ENCODE measurements around the gene JKAMP.
"Not testable (repeated sequence)": the region's sequence is repeated elsewhere in the genome, so short reads cannot be mapped to it uniquely, and the experiment has no call there.

JKAMP gene

DNA sequence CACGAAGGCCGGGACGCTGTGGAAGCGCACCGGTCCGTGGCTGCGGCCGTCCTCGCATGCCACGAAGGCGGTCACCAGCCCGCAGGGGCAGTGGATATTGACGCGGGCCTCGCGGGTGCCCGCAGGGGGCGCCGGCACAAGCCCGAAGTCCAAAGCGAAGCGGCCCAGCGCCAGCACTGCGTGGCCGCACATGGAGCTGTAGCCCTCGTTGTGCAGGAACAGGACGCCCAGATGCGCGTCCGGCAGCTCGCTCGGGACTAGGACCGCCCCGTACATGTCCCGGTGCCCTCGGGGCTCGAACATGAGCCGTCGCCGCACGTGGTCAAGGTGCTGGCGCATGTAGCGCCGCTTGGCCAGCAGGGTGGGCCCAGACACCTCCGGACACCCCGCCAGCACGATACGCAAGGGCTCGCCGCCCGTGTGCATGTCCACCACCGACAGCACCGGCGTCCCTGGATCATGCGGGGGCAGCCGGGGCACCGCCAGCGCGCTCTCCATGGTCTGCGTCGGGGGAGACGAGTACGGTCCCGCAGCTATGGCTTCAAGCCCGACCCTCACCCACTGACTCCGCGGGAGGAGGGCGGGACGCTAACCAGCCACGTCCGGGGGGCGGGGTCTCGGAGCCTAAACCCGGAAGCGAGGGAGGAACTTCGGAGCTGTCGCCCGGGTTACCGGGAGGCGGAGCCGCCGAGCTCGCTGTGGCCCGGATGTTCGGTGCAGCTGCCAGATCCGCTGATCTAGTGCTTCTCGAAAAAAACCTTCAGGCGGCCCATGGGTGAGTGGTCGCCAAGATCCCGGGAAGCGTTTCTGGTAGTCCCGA is at the start of gene JKAMP, which contains the start of gene L3HYPDH:
Gene JKAMP (plus strand): TSS at position 699 of the 820 bp plus-strand sequence. CDS start 73 bp downstream, at position 772.
Gene L3HYPDH (minus strand): TSS at position 590 of the 820 bp plus-strand sequence. CDS start 92 bp downstream, at position 498.
- peak; percentile 96 for DNase-seq (ENCODE audit: low read depth in 2 of 2, low spot score in 1 of 2)

GRCh38 chr14:59435101-59435500 is 49.2 kb upstream of the JKAMP start:
- no peak for DNase-seq (ENCODE audit: low read depth in 2 of 2, low spot score in 1 of 2)

- no peak for DNase-seq (ENCODE audit: low read depth in 2 of 2, low spot score in 1 of 2)
Observed at GRCh38 chr14:59435987-59436386, 48.3 kb upstream of the JKAMP start.

DNA sequence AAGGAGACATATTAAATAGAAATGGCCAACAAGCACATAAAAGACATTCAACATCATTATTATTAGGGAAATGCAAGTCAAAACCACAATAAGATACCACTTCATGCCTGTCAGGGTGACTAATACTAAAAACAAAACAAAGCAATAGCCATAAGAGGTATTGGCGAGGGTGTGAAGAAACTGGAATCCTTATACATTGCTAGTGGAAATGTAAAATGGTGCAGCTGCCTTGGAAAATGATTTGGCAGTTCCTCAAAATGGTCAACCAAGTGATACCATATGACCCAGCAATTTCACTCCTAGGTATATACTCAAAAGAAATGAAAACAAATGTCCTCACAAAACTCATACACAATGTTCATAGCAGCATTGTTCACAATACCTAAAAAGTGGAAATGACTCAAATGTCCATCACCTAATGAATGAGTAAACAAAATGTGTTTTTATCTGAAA is 46.1 kb upstream of the JKAMP start:
- no peak for DNase-seq (ENCODE audit: low read depth in 2 of 2, low spot score in 1 of 2)

DNA sequence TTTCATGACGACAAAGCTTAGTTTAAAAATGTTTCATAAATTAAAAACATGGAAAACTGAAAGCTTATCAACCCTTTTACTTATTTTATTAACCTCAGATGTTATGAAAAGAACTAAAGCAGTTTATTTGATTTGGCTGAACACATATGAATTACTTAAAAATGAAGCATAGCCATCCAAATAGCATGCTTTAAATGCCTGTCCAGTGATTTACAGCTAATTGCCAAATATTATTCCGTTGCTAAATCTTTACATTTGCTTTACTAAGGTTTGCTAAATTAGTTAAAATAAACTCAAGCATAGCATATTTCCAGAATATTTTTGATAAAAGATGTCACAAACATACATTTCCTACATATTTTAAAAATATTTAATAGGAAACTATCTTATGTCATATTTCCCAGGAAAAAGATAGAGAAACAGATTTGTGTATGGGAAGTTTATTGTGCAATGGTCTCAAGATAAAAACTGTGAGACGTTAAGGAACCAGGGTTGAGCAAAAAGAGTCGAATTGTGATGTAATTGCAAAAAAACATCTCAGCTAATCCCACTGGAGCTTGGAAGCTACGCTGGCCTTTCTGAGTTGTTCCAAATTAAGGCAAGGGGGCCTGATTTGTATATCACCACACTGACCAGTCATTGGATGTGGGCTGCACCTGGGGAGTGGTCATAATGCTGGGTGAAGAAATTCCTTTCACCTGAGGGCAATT is 44.9 kb upstream of the JKAMP start:
- DNase-seq (ENCODE audit: low read depth in 2 of 2, low spot score in 1 of 2) = no peak

- not testable (repeated sequence) for DNase-seq (ENCODE audit: low read depth in 2 of 2, low spot score in 1 of 2)
Observed at GRCh38 chr14:59448673-59449072, 35.6 kb upstream of the JKAMP start.

DNA sequence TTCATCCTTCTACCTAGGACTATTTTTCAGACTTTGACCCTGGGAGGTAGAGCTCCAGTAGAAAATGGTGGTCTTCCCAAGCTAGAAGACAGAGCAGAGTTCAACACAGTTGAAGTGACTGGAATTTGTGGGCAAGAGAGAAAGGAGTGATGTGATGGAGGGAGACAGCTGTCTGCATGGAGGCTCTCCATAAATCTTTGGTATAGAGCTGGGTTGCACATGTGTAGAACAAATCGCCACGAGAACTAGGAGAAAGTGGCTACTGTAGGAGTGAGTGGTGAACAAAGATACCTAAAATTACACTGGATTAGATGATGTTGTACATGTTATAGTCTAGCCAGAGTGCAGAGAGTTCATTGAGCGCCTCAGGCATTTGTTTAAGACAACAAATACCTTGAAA is 33.6 kb upstream of the JKAMP start:
- no peak for DNase-seq (ENCODE audit: low read depth in 2 of 2, low spot score in 1 of 2)

GRCh38 chr14:59451849-59452248 is 32.5 kb upstream of the JKAMP start:
- DNase-seq (ENCODE audit: low read depth in 2 of 2, low spot score in 1 of 2) = no peak

DNA sequence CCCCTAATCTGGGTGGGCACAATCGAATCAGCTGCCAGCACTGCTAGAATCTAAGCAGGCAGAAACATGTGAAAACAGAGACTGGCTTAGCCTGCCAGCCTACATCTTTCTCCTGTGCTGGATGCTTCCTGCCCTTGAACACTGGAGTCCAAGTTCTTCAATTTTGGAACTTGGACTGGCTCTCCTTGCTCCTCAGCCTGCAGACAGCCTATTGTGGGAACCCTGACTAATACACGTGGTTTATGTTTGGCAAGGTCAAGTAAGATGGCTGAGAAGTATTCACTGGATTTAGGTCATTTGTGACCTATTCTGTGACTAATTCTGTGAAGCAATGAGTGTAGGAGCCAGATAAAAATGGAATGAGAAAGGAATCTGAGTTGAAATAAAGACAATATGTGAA is 30.2 kb upstream of the JKAMP start:
- DNase-seq (ENCODE audit: low read depth in 2 of 2, low spot score in 1 of 2) = no peak

DNA sequence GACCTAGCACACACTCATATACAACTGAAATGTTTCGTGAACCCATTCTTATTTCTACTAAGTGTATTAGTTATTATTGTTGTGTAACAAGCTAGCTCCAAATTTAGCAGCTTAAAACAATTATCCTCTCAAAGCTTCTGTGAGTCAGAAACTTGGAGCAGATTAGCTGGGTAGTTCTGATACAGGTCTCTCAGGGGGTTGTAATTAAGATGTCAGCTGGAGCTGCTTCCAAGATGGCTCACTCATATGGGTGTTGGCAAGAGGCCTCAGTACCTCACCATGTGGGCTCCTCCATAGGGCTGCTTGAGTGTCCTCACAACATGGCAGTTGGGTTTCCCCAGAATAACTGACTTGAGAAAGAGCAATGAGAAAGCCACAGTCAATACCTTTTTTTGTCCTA is 28.9 kb upstream of the JKAMP start:
- DNase-seq (ENCODE audit: low read depth in 2 of 2, low spot score in 1 of 2) = no peak

DNA sequence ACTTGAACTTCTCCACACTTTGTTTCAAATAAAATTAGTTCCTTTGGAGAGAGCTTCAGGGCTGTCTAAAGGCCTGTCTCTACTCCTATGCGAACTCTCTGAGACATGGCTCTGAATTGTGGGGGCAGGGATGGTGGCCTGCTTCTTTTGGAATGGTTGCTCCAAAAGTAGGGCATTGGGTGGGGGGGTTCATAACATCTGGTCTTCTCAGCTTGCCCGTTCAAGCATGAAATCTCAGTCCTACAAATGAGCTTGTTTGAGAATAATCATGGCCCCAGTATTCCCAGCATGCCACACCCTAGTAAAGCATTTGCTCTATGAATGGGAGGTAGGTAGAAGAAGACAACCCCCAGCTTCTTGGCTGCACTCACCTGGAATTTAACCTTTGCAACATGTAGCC is 25.8 kb upstream of the JKAMP start:
- DNase-seq (ENCODE audit: low read depth in 2 of 2, low spot score in 1 of 2) = no peak

DNA sequence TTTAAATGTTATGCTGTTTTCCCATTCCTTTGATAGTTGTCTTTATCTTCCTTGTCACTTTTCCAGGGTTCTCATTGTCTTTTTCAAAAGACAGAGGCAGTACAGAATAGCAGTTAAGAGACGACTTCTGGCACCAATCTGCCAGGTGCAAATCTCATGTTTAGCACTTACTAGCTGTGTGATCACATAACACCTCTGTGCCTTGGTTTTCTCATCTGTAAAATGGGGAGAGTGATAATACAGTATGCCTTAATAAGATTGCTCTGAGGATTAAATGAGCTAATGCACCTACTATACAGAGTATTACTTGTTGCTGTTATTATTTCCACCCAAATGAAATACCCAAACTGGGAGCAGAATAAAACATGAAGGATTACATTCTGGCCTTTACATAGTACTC is 23.9 kb upstream of the JKAMP start:
- DNase-seq (ENCODE audit: low read depth in 2 of 2, low spot score in 1 of 2) = no peak

- no peak for DNase-seq (ENCODE audit: low read depth in 2 of 2, low spot score in 1 of 2)
Observed at GRCh38 chr14:59461891-59462290, 22.4 kb upstream of the JKAMP start.

- DNase-seq (ENCODE audit: low read depth in 2 of 2, low spot score in 1 of 2) = no peak
Observed at GRCh38 chr14:59463787-59464485, 20.4 kb upstream of the JKAMP start.

DNA sequence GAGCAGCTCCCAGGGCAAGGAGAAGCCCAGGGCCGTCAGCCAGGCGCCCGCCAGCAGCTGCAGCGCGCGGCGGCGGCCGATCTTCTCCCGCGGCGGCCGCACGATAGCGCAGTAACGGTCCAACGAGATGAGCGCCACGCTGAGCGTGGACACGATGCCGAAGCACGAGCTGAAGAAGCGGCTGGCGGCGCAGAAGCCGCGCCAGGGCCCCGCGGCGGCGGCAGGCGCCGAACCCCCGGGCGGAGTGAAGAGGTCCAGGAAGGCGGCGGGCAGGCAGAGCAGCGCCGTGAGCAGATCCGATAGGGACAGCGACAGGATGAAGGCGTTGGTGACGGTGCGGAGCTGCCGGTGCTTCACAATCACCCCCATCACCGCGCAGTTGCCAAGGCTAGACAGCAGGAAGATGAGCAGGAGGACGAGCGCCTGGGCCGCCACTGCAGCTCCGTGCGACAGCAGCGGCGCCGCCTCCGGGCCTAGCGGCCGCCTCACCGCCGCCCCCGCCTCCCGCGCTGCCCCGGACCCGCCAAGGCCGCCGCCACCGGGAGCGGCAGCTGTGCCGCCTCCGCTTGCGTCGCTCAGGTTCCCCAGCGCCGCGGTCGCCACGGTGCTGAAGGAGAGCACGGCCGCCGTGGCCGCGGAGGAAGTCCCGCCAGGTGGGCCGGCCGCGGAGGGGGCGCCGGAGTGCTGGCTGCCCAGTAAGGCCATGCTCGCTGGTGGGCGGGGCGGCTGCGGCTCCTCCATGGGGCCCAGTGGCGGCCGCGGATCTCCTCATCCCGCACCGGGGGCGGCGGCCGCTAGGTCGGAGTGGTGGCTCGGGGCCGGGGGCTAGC is 19.6 kb upstream of the JKAMP start:
- peak; percentile 7 to 9 for DNase-seq (ENCODE audit: low read depth in 2 of 2, low spot score in 1 of 2)

GRCh38 chr14:59465316-59466135 is 18.8 kb upstream of the JKAMP start, which contains the start of gene GPR135:
GPR135 (minus strand) TSS chr14:59465380; CDS start chr14:59465226, 154 bp downstream.
- no peak for DNase-seq (ENCODE audit: low read depth in 2 of 2, low spot score in 1 of 2)

GRCh38 chr14:59474172-59474571 is 10.1 kb upstream of the JKAMP start:
- no peak for DNase-seq (ENCODE audit: low read depth in 2 of 2, low spot score in 1 of 2)

DNA sequence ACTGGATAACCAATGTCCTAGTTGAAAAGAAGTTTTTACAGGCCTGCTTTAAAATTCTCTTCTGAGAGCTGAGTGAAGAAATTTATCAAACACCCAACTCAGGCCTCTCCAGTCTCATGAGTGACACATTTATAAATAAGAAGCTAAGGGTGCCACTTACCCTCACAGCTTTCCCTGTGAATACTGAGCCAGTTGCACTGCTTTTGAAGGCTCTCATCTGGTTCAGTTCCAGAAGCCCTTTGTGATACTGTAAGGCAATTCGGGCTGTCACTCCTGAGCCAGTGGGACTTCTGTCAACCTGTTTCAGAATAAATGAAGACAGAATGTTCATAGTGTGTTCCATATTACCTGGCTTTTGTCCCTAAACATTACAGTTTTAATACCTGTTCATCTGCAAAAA is 8.6 kb upstream of the JKAMP start:
- DNase-seq (ENCODE audit: low read depth in 2 of 2, low spot score in 1 of 2) = no peak

DNA sequence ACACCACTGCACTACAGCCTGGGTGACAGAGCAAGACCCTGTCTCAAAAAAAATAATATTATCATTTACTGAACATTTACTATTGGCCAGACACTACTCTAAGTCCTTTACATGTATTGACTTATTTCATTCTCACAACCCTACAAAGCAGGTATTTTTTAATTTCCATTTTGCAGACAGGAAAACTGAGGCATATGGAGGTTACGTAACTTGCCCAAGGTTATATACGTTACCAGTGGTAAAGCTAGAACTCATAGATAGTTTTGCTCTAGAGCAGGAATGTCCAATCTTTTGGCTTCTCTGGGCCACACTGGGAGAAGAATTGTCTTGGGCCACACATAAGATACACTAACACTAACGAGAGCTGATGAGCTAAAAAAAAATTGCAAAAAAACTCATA is 5.8 kb upstream of the JKAMP start:
- no peak for DNase-seq (ENCODE audit: low read depth in 2 of 2, low spot score in 1 of 2)

DNA sequence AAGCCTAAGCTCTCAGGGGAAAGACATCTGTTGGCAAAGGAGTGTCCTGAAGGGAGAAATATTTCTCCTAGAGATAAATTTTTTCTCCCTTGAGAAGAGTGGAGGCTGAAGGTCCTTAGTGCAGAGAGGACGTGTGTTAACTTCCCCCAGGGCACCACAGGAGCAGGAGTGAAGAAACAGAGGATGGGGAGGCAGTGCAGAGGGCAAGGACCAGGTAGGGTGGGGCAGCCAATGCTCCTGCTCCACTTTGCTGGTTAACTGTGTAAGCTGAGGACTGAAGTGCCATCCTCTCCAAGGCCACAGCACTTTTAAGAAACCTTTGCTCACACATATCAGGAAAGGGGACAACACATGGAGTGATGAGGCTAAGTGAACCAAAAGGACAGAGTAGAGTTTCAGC is 4.2 kb upstream of the JKAMP start:
- no peak for DNase-seq (ENCODE audit: low read depth in 2 of 2, low spot score in 1 of 2)
